ENCODE measurements around the gene PPM1L.
"Not testable (repeated sequence)": the region's sequence is repeated elsewhere in the genome, so short reads cannot be mapped to it uniquely, and the experiment has no call there.

Gene PPM1L

DNA sequence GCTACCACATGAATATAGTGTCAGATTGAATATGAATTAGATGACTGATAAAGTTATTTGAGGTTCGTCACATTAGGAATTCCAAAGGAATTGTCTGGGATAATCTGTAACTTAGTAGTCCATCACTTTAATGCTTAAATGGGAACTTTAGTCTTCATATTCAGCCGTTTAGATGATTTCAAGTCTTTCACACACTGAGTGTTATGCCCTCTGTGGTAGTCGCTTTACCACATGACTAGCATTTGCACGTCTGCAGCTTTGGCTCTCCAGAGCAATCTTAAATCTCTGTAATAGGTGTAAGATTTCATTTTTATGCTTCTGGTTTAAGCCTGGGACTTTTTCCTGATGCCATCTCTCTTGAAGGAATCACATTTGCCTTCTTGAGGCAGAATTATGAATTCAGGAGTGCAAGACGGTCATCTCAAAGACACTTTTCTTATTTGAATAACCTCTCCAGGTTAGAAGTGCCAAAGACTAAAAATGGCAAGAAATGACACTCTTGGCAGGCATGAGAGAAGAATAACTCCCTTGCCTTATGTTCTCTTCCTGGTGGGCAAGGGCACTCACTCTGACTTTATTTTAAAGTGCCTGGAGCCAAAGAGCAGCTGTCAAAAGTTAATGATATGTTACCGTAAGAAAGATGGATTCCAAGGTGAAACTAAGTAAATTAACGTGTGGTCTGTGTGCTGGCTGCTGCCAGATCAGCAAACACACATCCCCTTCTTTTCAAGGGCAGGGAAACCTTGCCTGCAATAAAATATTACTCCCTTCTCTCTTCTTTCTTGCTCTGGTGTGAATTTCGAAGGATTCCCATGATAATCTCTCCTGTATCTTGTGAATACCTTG is 195.8 kb downstream of the PPM1L start:
- Histone ChIP-seq H3K4me1 (ENCODE audit: control insufficient read depth, insufficient read depth, low read length) (no peaks in the 10 kb centered on the region), H3K27me3 (ENCODE audit: control insufficient read depth, insufficient read depth, low read length) (no peaks in the 10 kb centered on the region), H3K4me3 (ENCODE audit: low read length) (no peak overlapping the region), H3K9ac (ENCODE audit: low read length) (no peak overlapping the region), H3K9me3 (ENCODE audit: control insufficient read depth, low read length) (no peaks in the 10 kb centered on the region), H3K36me3 (ENCODE audit: control insufficient read depth, insufficient read depth, low read length) (no peaks in the 10 kb centered on the region)

- H3K27me3 ChIP-seq (ENCODE audit: control insufficient read depth, insufficient read depth, low read length) = no peaks in the 10 kb centered on the region
- no peak overlapping the region for H3K4me3 ChIP-seq (ENCODE audit: low read length)
These were observed 197.7 kb downstream of the PPM1L start for GRCh38 chr3:160953686-160954085.

GRCh38 chr3:160956785-160957184 is 200.8 kb downstream of the PPM1L start:
- Histone ChIP-seq H3K4me1 (ENCODE audit: control insufficient read depth, insufficient read depth, low read length) (no peaks in the 10 kb centered on the region), H3K9me3 (ENCODE audit: control insufficient read depth, low read length) (no peaks in the 10 kb centered on the region), H3K4me3 (ENCODE audit: low read length) (no peak overlapping the region), H3K27me3 (ENCODE audit: control insufficient read depth, insufficient read depth, low read length) (no peaks in the 10 kb centered on the region), H3K9ac (ENCODE audit: low read length) (no peak overlapping the region), H3K36me3 (ENCODE audit: control insufficient read depth, insufficient read depth, low read length) (no peaks in the 10 kb centered on the region)

More at GRCh38 chr3:160953686-160954085, 197.7 kb downstream of the PPM1L start:
- Histone ChIP-seq H3K36me3 (ENCODE audit: control insufficient read depth, insufficient read depth, low read length) (no peaks in the 10 kb centered on the region), H3K9ac (ENCODE audit: low read length) (no peak overlapping the region), H3K9me3 (ENCODE audit: control insufficient read depth, low read length) (no peaks in the 10 kb centered on the region), H3K4me1 (ENCODE audit: control insufficient read depth, insufficient read depth, low read length) (no peaks in the 10 kb centered on the region)

- Histone ChIP-seq H3K9ac (ENCODE audit: low read length) (no peak overlapping the region), H3K27me3 (ENCODE audit: control insufficient read depth, insufficient read depth, low read length) (no peaks in the 10 kb centered on the region), H3K4me1 (ENCODE audit: control insufficient read depth, insufficient read depth, low read length) (no peaks in the 10 kb centered on the region), H3K4me3 (ENCODE audit: low read length) (no peak overlapping the region), H3K9me3 (ENCODE audit: control insufficient read depth, low read length) (no peaks in the 10 kb centered on the region), H3K36me3 (ENCODE audit: control insufficient read depth, insufficient read depth, low read length) (no peaks in the 10 kb centered on the region)
These were observed 204.5 kb downstream of the PPM1L start for GRCh38 chr3:160960568-160960967.

GRCh38 chr3:160963949-160964348 is 207.9 kb downstream of the PPM1L start:
- no peaks in the 10 kb centered on the region for H3K36me3 ChIP-seq (ENCODE audit: control insufficient read depth, insufficient read depth, low read length)
- H3K9ac ChIP-seq (ENCODE audit: low read length) = no peak overlapping the region
- H3K4me3 ChIP-seq (ENCODE audit: low read length) = no peak overlapping the region
- H3K4me1 ChIP-seq (ENCODE audit: control insufficient read depth, insufficient read depth, low read length) = no peaks in the 10 kb centered on the region
- no peaks in the 10 kb centered on the region for H3K9me3 ChIP-seq (ENCODE audit: control insufficient read depth, low read length)
- no peaks in the 10 kb centered on the region for H3K27me3 ChIP-seq (ENCODE audit: control insufficient read depth, insufficient read depth, low read length)

DNA sequence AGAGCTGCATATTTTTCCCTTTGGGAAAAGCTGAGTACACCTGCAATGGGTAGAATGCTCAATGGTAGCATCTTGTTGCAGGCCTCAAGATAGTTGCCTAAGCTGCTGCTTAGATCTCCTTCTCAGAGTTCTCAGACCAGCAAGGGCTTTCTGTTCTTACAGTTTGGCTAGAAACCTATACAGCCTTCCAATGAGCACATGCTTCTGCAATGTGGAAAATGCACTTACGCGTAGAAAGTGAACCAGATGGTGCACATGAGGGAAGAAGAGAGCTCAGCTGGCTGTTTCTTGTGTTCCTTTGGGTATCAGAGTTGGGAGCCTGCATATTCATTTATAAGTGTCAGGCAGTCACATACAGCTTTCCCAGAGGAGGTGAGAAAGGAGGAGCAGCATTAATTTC is 212.7 kb downstream of the PPM1L start:
- Histone ChIP-seq H3K4me1 (ENCODE audit: control insufficient read depth, insufficient read depth, low read length) (no peaks in the 10 kb centered on the region), H3K36me3 (ENCODE audit: control insufficient read depth, insufficient read depth, low read length) (no peaks in the 10 kb centered on the region), H3K9ac (ENCODE audit: low read length) (no peak overlapping the region), H3K9me3 (ENCODE audit: control insufficient read depth, low read length) (no peaks in the 10 kb centered on the region), H3K27me3 (ENCODE audit: control insufficient read depth, insufficient read depth, low read length) (no peaks in the 10 kb centered on the region), H3K4me3 (ENCODE audit: low read length) (no peak overlapping the region)

GRCh38 chr3:160973067-160973809 is 217.2 kb downstream of the PPM1L start:
- no peaks in the 10 kb centered on the region for H3K4me1 ChIP-seq (ENCODE audit: control insufficient read depth, insufficient read depth, low read length)
- H3K27me3 ChIP-seq (ENCODE audit: control insufficient read depth, insufficient read depth, low read length) = no peaks in the 10 kb centered on the region
- H3K36me3 ChIP-seq (ENCODE audit: control insufficient read depth, insufficient read depth, low read length) = no peaks in the 10 kb centered on the region
- no peak overlapping the region for H3K4me3 ChIP-seq (ENCODE audit: low read length)
- H3K9me3 ChIP-seq (ENCODE audit: control insufficient read depth, low read length) = no peaks in the 10 kb centered on the region
- H3K9ac ChIP-seq (ENCODE audit: low read length) = no peak overlapping the region

DNA sequence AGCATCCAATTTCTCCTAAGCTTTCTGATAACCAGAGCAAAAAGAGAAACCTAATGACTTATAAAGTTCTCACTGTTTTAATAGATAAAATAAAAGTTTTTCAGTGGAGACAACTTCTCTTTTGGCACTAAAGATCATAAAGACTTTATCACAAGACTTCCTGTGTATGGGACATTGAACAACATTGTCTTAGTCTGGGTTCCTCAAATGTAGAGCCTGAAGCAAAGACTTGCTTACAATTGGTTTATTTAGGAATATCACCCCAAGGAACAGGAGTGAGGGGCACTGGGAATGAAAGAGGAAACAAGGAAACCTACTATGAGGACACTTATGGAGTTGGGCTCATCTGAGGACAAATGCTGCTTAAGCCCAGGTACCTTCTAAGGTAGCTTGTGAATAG is 221.7 kb downstream of the PPM1L start:
- no peaks in the 10 kb centered on the region for H3K4me1 ChIP-seq (ENCODE audit: control insufficient read depth, insufficient read depth, low read length)
- no peaks in the 10 kb centered on the region for H3K27me3 ChIP-seq (ENCODE audit: control insufficient read depth, insufficient read depth, low read length)
- no peaks in the 10 kb centered on the region for H3K36me3 ChIP-seq (ENCODE audit: control insufficient read depth, insufficient read depth, low read length)
- H3K9me3 ChIP-seq (ENCODE audit: control insufficient read depth, low read length) = no peaks in the 10 kb centered on the region
- H3K9ac ChIP-seq (ENCODE audit: low read length) = no peak overlapping the region
- no peak overlapping the region for H3K4me3 ChIP-seq (ENCODE audit: low read length)

DNA sequence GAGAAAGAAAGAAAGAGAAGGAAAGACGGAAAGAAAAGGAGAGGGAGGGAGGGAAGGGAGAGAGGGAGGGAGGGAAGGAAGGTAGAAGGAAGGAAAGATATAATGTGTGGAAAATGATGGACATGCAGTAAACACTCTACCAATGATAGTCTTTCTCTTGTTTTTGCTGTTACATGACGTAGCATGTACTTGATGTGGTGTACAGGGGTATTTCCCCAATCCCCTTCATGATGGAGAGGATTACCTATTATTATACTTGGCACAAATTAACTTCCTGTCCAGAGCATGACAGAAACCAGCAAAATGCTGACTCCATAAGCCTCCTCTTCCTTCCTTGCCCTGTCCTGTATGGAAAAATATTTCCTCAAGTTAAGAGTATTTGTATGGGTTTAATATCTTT is 224.7 kb downstream of the PPM1L start:
- Histone ChIP-seq H3K9me3 (ENCODE audit: control insufficient read depth, low read length) (no peaks in the 10 kb centered on the region), H3K9ac (ENCODE audit: low read length) (no peak overlapping the region), H3K4me1 (ENCODE audit: control insufficient read depth, insufficient read depth, low read length) (no peaks in the 10 kb centered on the region), H3K36me3 (ENCODE audit: control insufficient read depth, insufficient read depth, low read length) (no peaks in the 10 kb centered on the region), H3K27me3 (ENCODE audit: control insufficient read depth, insufficient read depth, low read length) (no peaks in the 10 kb centered on the region), H3K4me3 (ENCODE audit: low read length) (no peak overlapping the region)

DNA sequence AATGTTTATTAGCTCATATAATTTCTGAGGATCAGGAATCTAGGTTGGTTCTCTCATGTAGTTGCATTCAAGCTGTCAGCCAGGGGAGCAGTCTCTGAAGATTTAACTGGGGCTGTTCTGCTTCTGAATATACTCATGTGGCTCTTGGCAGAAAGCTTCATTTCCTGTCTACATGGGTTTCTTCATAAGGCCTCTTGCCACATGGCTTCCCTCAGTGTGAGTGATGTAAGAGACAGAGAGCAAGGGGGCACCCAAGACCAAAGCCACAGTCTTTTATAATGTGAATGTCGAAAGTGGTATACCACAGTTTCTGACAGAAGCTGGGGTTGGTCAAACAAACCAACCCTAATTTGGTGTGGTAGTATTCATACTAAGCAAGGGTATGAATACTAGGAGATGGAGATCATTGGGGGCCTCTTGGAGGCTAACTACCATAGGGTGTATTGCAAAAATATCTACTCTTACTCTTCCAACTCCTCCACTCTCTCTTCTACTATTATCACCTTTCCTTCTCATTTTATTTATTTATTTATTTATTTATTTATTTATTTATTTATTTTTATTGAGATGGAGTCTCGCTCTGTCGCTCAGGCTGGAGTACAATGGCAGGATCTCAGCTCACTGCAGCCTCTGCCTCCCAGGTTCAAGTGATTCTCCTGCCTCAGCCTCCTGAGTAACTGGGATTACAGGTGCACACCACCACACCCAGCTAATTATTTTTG is 225.3 kb downstream of the PPM1L start:
- H3K9me3 ChIP-seq (ENCODE audit: control insufficient read depth, low read length) = no peaks in the 10 kb centered on the region
- no peak overlapping the region for H3K4me3 ChIP-seq (ENCODE audit: low read length)
- H3K27me3 ChIP-seq (ENCODE audit: control insufficient read depth, insufficient read depth, low read length) = no peaks in the 10 kb centered on the region
- no peaks in the 10 kb centered on the region for H3K4me1 ChIP-seq (ENCODE audit: control insufficient read depth, insufficient read depth, low read length)
- H3K9ac ChIP-seq (ENCODE audit: low read length) = no peak overlapping the region
- H3K36me3 ChIP-seq (ENCODE audit: control insufficient read depth, insufficient read depth, low read length) = no peaks in the 10 kb centered on the region

GRCh38 chr3:160982491-160982890 is 226.5 kb downstream of the PPM1L start:
- Histone ChIP-seq H3K9ac (ENCODE audit: low read length) (no peak overlapping the region), H3K4me1 (ENCODE audit: control insufficient read depth, insufficient read depth, low read length) (no peaks in the 10 kb centered on the region), H3K4me3 (ENCODE audit: low read length) (no peak overlapping the region), H3K27me3 (ENCODE audit: control insufficient read depth, insufficient read depth, low read length) (no peaks in the 10 kb centered on the region), H3K9me3 (ENCODE audit: control insufficient read depth, low read length) (no peaks in the 10 kb centered on the region), H3K36me3 (ENCODE audit: control insufficient read depth, insufficient read depth, low read length) (no peaks in the 10 kb centered on the region)

DNA sequence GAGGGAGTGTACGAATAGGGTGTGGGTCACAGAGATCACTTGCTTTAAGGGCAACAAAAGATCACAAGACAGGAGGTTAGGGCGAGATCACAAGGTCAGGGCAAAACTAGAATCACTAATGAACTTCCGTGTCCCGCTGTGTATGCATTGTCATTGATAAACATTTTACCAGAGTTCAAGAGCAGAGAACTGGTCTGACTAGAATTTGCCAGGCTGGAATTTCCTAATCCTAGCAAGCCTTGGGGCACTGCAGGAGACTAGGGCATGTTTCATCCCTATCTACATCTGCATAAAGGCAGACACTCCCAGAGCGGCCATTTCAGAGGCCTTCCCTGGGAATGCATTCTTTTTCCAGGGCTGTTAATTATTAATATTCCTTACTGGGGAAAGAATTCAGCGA is 227.9 kb downstream of the PPM1L start:
- H3K4me1 ChIP-seq (ENCODE audit: control insufficient read depth, insufficient read depth, low read length) = not testable (repeated sequence)

More for the DNA sequence above, 227.9 kb downstream of the PPM1L start:
- H3K36me3 ChIP-seq (ENCODE audit: control insufficient read depth, insufficient read depth, low read length); H3K9me3 ChIP-seq (ENCODE audit: control insufficient read depth, low read length); H3K27me3 ChIP-seq (ENCODE audit: control insufficient read depth, insufficient read depth, low read length); H3K9ac ChIP-seq (ENCODE audit: low read length); H3K4me3 ChIP-seq (ENCODE audit: low read length): not testable (repeated sequence)

All from mucosa of stomach (tissue), 1 donor.